Astrocyte (in vitro differentiated cells and primary cell): ENCODE data around the gene KLK3. TPM values are rescaled to one million over a fixed set of nuclear protein-coding genes. Genes with fewer than 3 reads are reported as not detected.

Experiments used
- DNase-seq: peaks from one replicate; pipeline ENCODE4 v3.0.0-alpha.2; 2010; ENCODE audit warnings: low read depth
- FAIRE-seq: peaks from 2 replicates; lab custom pipeline; 2011; peaks lifted over from hg19 to GRCh38; lab: Jason Lieb, UNC
- H2AFZ ChIP-seq: 2 replicates; pipeline ENCODE4 v1.6.0; 2012; ENCODE audit warnings: low read depth, low read length, inconsistent platforms
- H3K27ac ChIP-seq: 2 replicates; pipeline ENCODE4 v1.5.1; 2011; ENCODE audit warnings: low read depth, low read length, inconsistent platforms
- H3K27me3 ChIP-seq: 2 replicates; pipeline ENCODE4 v1.6.0; 2011; ENCODE audit warnings: low read length, inconsistent platforms; ENCODE audit not compliant: insufficient read depth
- H3K36me3 ChIP-seq: 2 replicates; pipeline ENCODE4 v1.5.1; 2011; ENCODE audit warnings: low read length, inconsistent platforms; ENCODE audit not compliant: insufficient read depth
- H3K4me1 ChIP-seq: 2 replicates; pipeline ENCODE4 v1.5.1; 2011; ENCODE audit warnings: low read length, inconsistent platforms; ENCODE audit not compliant: insufficient read depth
- H3K4me2 ChIP-seq: 2 replicates; pipeline ENCODE4 v1.6.0; 2012; ENCODE audit warnings: low read length, inconsistent platforms
- H3K4me3 ChIP-seq: 2 replicates; pipeline ENCODE4 v1.5.1; 2011; ENCODE audit warnings: low read depth, mild to moderate bottlenecking, low read length, inconsistent platforms; ENCODE audit not compliant: insufficient read depth
- H3K79me2 ChIP-seq: 2 replicates; pipeline ENCODE4 v1.6.0; 2012; ENCODE audit warnings: mild to moderate bottlenecking, low read length, inconsistent platforms; ENCODE audit not compliant: insufficient read depth
- H3K9ac ChIP-seq: 2 replicates; pipeline ENCODE4 v1.6.0; 2012; ENCODE audit warnings: mild to moderate bottlenecking, low read length, inconsistent platforms
- H3K9me3 ChIP-seq: 2 replicates; pipeline ENCODE4 v1.5.1; 2012; ENCODE audit warnings: low read depth, mild to moderate bottlenecking, low read length, inconsistent platforms; ENCODE audit not compliant: insufficient read depth
- H4K20me1 ChIP-seq: 2 replicates; pipeline ENCODE4 v1.6.0; 2012; ENCODE audit warnings: low read length, inconsistent platforms; ENCODE audit not compliant: insufficient read depth
- H3K27ac Mint-ChIP-seq: one replicate; pipeline ENCODE4 v1.8.0; 2021; ENCODE audit warnings: mild to moderate bottlenecking, mixed read lengths; ENCODE audit not compliant: unreplicated experiment
- H3K27me3 Mint-ChIP-seq: one replicate; pipeline ENCODE4 v1.8.0; 2021; ENCODE audit warnings: low read depth, mixed read lengths; ENCODE audit not compliant: unreplicated experiment
- H3K36me3 Mint-ChIP-seq: one replicate; pipeline ENCODE4 v1.8.0; 2021; ENCODE audit warnings: low read depth, mixed read lengths; ENCODE audit not compliant: unreplicated experiment
- H3K4me1 Mint-ChIP-seq: one replicate; pipeline ENCODE4 v1.8.0; 2021; ENCODE audit warnings: low read depth, mixed read lengths; ENCODE audit not compliant: unreplicated experiment
- H3K4me3 Mint-ChIP-seq: one replicate; pipeline ENCODE4 v1.8.0; 2021; ENCODE audit warnings: mild to moderate bottlenecking, moderate library complexity, mixed read lengths; ENCODE audit not compliant: unreplicated experiment
- H3K9me3 Mint-ChIP-seq: one replicate; pipeline ENCODE4 v1.8.0; 2021; ENCODE audit warnings: mild to moderate bottlenecking, mixed read lengths; ENCODE audit not compliant: unreplicated experiment
- EZH2 ChIP-seq: IDR thresholded peaks from 2 replicates; pipeline ENCODE4 v1.6.1; 2012; ENCODE audit warnings: mild to moderate bottlenecking, low read length, inconsistent platforms; ENCODE audit not compliant: insufficient read depth
- total RNA-seq: library from RNA; stranded (reverse); gene quantifications from 2 replicates; pipeline ENCODE4 v1.2.1, GENCODE V29; 2021
- TF ChIP-seq, protein P1 (sequence below): IDR thresholded peaks from 2 replicates; pipeline ENCODE4 v1.5.1; 2011; ENCODE audit warnings: low read depth, mild to moderate bottlenecking, inconsistent platforms, low read length, moderate library complexity; ENCODE audit not compliant: insufficient read depth

The KLK3 gene
- total RNA-seq, 1 donor from 2014 or later, result not detected

DNA sequence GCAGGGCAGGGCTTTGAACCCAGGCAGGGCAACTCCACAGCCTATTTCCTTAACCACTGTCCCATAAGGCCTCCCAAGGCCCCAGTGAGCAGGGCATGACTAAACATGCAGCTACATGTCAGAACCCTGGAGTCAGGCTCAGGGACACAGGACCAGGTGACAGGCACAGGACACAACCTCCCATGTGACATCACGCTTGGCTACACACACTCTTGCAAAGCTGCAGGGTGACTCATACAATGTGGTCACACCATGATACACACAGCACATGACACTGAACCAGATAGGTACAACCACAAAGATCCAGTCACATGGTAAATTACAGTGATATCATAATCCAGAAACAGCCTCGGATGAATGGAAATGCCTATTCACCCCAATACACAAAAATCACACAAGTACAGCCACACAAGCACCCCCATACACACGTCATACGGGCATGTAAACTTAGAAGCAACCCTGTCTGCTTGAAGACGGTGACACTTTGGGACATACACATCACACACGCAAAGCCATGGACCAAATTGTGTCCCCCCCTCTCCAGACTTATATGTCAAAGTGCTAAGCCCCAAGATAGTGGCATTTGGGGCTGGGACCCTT is 42.0 kb downstream of the KLK3 start:
- no peaks in the 10 kb centered on the region for H3K9me3 ChIP-seq
- peak; percentile 8 for DNase-seq
- H3K27me3 Mint-ChIP-seq, result peaks cover 12% of the 10 kb centered on the region

DNA sequence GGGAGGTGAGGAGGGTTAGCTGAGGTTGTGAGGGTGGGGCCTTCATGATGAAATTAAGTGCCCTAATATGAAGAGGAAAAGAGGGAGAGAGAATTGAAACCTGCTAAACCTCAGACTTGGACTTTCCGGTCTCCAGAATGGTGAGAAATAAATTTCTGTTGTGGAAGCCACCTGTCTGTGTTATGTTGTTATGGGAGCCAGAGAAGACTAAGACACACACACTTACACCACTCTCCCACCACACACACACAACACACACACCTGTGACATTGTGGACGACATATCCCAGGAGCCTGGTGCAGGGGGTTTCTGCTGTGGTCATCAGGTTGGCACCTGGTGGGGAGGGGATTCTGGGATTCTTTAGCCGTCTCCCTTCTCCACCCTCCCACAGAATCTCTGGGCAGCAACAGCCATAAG is 42.5 kb downstream of the KLK3 start:
- Mint-ChIP-seq H3K36me3 (no peaks in the 10 kb centered on the region), H3K9me3 (peaks cover 12% of the 10 kb centered on the region), H3K27ac (no peak overlapping the region), H3K27me3 (peaks cover 12% of the 10 kb centered on the region), H3K4me3 (no peak overlapping the region), H3K4me1 (peaks cover 2% of the 10 kb centered on the region)
- Histone ChIP-seq H3K36me3 (no peaks in the 10 kb centered on the region), H3K9ac (no peak overlapping the region), H2AFZ (no peak overlapping the region), H3K4me2 (no peak overlapping the region), H4K20me1 (no peaks in the 10 kb centered on the region), H3K9me3 (no peaks in the 10 kb centered on the region), H3K27me3 (no peaks in the 10 kb centered on the region), H3K4me3 (no peak overlapping the region), H3K27ac (no peak overlapping the region), H3K79me2 (no peaks in the 10 kb centered on the region), H3K4me1 (no peaks in the 10 kb centered on the region)
- DNase-seq (no peak), FAIRE-seq (no peak)
- TF ChIP-seq, protein P1, sequence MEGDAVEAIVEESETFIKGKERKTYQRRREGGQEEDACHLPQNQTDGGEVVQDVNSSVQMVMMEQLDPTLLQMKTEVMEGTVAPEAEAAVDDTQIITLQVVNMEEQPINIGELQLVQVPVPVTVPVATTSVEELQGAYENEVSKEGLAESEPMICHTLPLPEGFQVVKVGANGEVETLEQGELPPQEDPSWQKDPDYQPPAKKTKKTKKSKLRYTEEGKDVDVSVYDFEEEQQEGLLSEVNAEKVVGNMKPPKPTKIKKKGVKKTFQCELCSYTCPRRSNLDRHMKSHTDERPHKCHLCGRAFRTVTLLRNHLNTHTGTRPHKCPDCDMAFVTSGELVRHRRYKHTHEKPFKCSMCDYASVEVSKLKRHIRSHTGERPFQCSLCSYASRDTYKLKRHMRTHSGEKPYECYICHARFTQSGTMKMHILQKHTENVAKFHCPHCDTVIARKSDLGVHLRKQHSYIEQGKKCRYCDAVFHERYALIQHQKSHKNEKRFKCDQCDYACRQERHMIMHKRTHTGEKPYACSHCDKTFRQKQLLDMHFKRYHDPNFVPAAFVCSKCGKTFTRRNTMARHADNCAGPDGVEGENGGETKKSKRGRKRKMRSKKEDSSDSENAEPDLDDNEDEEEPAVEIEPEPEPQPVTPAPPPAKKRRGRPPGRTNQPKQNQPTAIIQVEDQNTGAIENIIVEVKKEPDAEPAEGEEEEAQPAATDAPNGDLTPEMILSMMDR, result no peak
- no peak for TF ChIP-seq EZH2

More for the DNA sequence above, 42.0 kb downstream of the KLK3 start:
- H3K27ac ChIP-seq, result no peak overlapping the region
- H3K4me1 ChIP-seq, result no peaks in the 10 kb centered on the region
- no peaks in the 10 kb centered on the region for H3K27me3 ChIP-seq
- no peak for FAIRE-seq
- H3K4me3 Mint-ChIP-seq, result no peak overlapping the region
- H3K4me1 Mint-ChIP-seq, result peaks cover 2% of the 10 kb centered on the region
- TF ChIP-seq, protein P1, result no peak
- TF ChIP-seq EZH2, result no peak
- no peak overlapping the region for H3K4me3 ChIP-seq
- H3K9ac ChIP-seq, result no peak overlapping the region
- H3K79me2 ChIP-seq, result no peaks in the 10 kb centered on the region
- H2AFZ ChIP-seq, result no peak overlapping the region
- peaks cover 12% of the 10 kb centered on the region for H3K9me3 Mint-ChIP-seq
- H3K27ac Mint-ChIP-seq, result no peak overlapping the region
- no peaks in the 10 kb centered on the region for H3K36me3 Mint-ChIP-seq
- H4K20me1 ChIP-seq, result no peaks in the 10 kb centered on the region
- no peak overlapping the region for H3K4me2 ChIP-seq
- no peaks in the 10 kb centered on the region for H3K36me3 ChIP-seq

DNA sequence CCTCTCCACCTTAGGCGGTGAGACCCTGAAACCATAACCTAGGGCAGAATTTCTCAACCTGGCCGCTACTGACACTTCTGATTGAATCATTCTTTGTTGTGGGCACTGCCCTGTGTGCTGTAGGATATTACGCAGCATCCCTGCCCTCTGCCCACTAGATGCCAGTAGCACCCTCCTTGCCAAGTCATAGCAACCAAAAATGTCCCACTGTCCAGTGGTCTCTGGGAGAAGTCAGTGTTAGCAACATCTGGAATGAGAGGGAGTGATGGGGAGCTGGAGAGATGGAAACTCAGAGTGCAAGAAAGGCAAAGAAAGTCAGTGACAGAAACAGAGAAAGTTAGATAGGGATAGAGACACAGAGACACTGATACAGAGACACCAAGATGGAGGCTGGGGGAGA is 42.9 kb downstream of the KLK3 start:
- H2AFZ ChIP-seq, result no peak overlapping the region
- H3K27ac ChIP-seq, result no peak overlapping the region
- H3K4me3 ChIP-seq, result no peak overlapping the region
- H3K79me2 ChIP-seq, result no peaks in the 10 kb centered on the region
- DNase-seq, result no peak
- H3K4me1 ChIP-seq, result no peaks in the 10 kb centered on the region
- H3K9me3 Mint-ChIP-seq, result peaks cover 12% of the 10 kb centered on the region
- no peak for FAIRE-seq
- no peak overlapping the region for H3K9ac ChIP-seq
- peaks cover 2% of the 10 kb centered on the region for H3K4me1 Mint-ChIP-seq
- H4K20me1 ChIP-seq, result no peaks in the 10 kb centered on the region
- H3K36me3 Mint-ChIP-seq, result no peaks in the 10 kb centered on the region
- TF ChIP-seq EZH2, result no peak
- TF ChIP-seq, protein P1, result no peak
- H3K36me3 ChIP-seq, result no peaks in the 10 kb centered on the region
- H3K9me3 ChIP-seq, result no peaks in the 10 kb centered on the region
- no peak overlapping the region for H3K27ac Mint-ChIP-seq
- no peak overlapping the region for H3K4me3 Mint-ChIP-seq
- H3K27me3 ChIP-seq, result no peaks in the 10 kb centered on the region
- no peak overlapping the region for H3K4me2 ChIP-seq
- peaks cover 12% of the 10 kb centered on the region for H3K27me3 Mint-ChIP-seq
